ENCODE measurements around the gene FANCI.

FANCI gene

DNA sequence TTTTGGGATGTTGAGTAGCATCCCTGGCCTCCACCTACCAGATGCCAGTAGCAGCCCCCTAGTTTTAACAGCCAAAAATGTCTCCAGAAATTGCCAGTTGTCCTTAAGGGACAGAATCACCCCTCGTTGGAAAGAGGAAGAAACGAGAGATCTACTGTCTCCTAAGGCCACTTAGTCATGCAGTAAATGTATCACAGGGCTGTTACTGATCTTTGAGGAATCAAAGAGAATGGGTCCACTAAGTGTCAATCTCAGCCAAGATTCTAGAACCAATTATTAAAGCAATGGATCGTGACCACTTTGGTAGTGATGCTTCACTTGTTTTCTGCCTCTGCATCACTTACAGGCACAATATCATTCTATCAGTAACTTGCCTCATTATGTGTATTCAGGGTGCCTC, 64.5 kb downstream of the FANCI start:
- no peak for DNase-seq

DNA sequence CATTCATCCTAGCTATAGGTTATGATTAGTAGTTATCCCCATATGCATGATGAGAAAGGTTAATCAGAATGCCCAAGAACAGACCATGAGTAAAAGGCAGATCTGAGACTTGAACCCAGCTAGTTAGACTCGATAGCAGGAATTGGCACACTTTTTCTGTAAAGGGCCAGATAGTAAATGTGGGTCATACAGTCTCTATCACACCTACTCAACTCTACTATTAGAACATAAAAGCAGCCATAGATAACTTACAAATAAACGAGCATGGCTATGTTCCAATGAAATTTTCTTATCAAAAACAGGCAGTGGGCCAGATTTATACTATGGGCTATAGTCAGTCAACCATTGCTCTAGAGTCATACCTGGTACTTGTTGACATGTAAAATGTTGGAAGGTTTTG, 66.2 kb downstream of the FANCI start:
- no peak for DNase-seq

DNA sequence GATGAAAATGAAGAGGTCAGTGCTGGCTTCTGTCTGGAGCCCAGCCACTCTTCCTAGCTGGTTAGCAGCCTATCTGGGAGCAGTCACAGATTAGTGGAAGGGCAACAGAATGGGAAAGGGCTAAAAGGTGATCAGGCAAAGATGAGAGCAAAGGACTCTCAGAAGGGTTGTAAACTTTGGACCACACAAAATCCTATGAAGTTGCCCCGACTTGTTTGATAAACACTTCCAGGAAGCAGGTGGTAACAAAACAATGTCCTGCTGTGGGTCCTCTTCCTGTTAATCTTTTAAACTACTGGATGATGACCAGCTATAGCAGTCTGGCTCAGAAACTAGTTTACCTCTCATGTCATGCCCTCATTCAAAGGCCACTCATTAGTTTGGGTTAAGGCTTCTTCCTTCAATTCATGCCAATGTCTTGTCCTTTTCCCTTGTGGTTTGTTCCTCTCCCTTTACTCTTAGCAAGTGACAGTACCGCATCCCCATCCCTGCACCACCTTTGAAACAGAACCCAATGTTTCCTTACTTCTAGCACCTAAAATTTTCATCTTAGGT, 71.7 kb downstream of the FANCI start:
- DNase-seq: no peak

DNA sequence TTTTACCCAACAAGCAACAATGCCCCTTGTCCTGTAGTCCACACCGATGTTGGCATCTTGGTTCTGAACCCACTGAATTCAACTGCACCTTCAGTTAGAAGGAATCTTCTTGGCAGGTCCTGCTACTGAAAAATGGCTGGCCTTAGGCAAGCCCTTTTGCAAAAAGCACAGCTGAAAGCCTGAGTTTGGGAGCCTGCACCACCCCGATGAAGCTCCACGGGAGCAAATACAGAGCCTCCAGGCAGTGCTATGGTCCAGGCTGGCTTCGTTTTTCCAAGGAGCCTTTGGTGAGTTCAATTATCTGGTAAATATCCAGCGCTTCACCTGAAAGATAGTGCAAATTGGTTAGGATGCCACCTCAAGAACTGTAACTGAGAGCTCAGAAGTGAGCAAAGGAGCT, 72.7 kb downstream of the FANCI start:
- DNase-seq: no peak

DNA sequence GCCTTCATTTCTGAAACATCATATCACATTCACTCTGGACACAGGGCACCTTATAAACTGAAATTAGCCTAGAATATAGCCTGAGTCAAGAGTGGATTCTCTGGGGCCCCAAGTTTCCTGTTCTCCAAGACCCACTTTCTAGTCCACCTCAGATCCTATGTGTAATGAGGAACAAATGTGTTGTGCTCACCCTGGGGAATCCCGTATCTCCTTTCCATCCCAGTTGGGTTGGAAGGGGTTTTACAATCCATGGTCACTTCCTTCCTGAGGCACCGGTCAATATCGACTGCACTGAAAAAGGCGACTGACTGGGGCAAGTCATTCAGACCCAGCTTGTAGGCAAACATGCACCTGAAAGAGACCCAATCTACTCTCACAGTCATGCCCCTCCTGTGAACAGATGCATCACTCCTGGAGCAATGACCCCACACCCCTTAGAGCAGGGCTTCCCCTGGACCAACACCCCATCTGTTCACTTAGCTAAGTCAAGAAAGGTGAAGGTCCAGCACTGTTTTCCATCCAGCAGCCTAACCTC, 73.5 kb downstream of the FANCI start:
- no peak for DNase-seq

DNA sequence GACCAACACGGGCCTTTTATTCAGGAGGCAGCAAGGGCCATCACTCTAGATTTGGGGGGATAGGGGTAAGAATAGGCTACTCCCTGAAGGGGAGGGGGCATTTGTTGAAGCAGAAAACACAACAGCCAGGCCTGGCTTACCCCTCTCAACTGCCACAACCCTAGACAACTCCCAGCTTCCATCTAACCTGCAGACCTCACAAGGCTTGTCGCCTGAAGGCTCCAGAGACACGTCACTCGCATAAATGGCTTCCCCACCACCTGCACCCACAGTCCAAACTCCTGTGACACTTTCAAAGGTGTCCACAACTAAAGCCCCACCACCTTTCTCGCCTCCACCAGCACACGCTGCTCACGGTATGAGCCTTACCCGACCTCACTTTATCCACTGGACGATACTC, 75.9 kb downstream of the FANCI start:
- no peak for DNase-seq

DNA sequence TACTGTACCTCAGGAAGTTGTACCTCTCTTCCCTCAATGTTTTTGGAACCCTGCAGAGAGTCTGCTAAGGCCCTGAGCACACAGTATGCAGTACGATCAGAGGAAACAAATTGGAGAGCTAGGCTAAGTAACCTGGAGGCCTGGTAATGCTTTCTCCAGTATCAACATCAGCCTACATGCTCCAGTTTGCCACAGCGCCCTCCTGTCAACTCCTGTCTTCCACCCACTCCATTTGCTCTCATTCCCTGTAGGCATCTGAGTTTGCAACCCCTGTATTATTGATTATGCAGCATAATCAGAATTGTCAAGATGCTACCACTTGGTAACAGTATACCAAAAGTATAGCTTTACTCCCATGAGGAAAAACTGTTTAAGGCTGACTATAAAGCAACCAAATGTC, 76.4 kb downstream of the FANCI start:
- DNase-seq: no peak

DNA sequence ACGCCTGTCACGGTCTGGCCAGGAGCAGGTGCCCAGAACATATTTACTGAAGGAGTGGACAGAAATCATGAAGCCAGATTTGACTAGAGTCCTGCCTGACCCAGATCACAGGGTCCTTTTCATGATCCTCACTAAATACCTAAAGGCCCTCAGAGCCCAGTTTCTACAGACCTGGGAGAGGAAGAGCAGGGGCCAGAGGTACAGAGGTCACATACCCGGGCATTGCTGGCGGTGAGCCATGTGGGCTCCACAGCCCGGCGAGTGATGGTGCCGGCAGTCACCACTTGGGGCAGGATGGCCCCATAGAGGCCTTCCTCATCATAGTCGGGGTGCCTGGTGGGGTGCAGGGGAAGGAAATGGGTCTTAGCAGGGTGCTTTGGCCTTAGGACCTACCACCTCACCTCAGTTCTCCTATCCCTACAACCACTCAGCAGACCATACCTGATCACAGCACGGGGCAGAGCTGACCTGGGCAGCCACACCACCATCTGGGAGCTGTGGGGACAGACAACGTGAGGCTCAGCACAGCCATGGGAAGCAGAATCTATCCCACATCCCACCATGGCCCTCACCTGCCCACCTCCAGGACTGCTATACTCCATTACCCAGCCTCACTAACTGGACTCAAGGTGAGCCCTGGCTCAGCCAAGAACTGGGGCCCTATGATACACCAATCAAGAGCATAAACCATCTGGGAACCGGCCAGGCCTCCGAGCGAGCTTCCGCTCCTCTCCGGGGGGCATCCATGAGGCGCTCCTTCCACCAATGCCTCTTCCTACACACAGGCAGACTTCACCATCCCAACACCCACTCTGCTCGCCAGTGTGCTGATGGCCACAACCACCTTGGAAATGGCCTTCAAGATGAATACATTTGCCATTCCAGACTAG, 78.0 kb downstream of the FANCI start:
- no peak for DNase-seq

DNA sequence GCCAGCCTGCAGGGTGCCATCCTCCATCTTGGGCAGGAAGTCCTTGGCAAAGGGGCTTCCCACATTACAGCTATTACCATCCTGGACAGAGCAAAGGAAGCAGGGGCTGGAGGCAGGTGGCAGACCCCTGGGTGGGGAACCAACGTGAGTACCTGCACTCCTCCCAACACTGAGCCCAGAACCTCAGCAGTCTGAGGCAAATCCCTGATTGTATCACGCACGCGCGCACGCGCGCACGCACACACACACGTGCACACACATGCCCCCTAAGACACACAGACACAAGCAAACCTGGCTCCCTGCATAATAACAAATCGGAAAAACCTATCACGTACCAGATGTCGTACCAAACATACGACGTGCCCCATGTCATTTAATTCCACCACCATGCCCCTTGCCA, 79.0 kb downstream of the FANCI start:
- no peak for DNase-seq

DNA sequence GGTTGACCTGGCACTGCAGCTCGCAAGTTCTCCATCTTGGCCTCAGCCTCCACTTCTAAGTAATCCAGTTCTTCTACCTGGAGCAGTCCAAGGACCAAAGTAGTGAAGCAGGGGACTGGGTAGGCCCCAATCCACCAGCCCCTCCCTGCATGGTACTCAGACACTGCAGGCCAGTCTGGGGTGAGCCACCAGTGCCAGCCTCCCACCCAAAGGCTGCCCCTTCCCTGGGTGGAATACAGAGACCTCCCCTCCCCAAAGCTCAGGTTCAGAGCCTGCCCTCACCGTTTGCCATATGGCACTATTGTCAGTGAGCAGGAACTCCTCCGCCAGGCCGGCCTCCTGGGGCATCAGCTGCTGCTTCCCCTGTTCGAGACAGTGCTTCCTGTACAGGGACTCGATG, 80.0 kb downstream of the FANCI start:
- no peak for DNase-seq

DNA sequence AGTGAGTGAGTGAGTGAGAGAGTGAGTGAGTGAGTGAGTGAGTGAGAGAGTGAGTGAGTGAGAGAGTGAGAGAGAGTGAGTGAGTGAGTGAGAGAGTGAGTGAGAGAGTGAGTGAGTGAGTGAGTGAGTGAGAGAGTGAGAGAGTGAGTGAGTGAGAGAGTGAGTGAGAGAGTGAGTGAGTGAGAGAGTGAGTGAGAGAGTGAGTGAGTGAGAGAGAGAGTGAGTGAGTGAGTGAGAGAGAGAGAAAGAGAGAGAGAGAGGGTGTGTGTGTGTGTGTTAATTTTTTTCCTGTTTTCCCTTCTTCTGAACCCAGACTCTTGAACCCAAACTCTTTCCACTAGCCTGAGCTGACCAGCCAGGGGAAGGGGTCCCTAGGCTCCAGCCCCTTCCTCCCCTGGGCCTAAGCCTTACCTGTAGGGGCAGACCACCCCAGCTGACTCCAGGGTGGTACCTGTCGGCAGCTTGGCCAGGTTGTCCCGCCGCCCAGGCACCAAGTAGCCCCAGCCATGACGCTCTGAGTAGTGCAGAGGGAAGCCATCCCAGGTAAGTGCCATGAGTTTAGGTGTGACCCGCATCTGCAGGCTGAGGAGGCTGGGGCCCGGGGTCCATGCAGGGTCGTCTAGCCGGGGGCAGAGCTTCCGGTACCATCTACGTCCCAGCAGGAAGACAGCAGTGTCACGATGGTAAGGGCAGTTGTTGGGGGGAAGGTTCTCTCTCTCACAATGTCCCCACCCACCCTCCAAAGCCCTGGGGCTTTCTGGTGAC, 81.4 kb downstream of the FANCI start:
- no peak for DNase-seq

DNA sequence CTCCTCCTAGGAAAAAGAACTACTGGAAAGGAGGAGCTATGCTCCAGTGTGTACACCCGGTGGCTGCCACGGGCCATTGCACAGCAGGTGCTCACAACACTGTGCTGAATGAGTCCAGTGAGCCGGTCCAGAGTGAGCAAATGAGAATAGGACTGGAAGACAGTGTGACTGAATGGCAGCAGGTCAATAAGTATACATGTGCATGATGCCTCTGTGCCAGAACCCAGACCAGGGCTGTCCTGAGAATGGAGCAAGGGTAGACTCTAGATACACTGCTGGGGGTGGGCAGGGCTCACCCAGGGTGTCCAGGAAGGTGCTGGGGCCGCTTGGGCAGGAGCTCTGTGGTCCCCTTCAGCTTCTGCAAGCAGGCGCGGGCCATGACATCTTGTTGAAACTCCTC, 82.5 kb downstream of the FANCI start:
- no peak for DNase-seq

DNA sequence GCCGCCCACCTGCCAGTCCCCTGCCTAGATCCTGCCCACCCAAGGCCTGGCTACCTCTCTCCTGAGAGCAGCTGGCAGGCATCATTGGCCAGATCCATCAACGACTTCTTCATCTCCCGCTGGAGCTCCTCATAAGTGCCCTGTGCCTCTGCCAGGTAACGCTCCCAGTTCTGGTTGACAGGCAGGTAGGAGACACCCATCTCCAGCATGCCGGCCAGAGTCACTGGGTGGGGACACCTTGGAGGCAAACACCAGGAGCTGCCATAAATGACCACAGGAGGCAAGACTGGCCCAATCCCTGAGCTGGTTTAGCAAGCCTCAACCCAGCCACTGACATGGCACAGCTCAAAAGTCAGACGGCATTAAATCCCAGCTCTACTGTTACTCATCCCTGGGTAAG, 83.3 kb downstream of the FANCI start:
- DNase-seq: no peak

DNA sequence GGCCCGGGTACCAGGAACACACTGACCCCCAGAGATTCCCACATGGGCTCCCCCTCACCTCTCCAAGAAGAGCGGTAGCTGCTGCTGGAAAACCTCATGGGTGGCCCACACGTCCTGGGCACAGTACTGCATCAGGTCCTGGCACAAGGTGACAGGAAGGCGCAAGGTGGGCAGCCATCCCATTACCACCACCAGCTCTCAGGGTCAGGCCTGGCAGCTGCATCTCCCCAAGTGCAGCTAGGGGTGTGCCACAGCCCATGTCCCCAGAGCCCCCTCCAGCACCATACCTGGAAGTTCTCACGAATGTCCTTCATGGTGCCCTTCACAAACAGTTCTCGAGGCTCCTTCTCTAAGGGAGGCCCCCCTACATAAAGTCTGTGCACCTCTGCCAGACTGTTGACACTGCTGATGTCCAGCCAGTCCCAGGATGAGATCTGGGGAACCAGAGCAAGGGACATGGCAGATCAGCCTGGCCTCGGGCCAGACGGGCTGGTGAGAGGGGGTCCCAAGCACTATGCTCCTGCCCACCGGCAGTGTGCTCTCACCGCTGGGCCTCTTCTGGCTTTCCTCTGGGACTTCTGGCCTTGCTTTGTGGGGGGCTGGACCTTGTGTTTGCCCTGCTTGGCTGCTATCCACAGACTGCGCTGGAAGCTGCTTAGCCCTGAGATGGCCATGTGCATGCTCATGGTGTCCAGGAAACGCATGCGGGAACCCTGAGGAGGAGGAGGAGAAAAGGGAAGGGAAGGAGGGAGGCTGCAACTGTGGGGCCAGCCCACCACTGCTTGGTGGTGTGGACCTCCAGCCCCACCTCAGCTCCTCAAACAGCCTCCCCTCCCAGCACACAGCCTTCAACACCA, 84.8 kb downstream of the FANCI start:
- no peak for DNase-seq

DNA sequence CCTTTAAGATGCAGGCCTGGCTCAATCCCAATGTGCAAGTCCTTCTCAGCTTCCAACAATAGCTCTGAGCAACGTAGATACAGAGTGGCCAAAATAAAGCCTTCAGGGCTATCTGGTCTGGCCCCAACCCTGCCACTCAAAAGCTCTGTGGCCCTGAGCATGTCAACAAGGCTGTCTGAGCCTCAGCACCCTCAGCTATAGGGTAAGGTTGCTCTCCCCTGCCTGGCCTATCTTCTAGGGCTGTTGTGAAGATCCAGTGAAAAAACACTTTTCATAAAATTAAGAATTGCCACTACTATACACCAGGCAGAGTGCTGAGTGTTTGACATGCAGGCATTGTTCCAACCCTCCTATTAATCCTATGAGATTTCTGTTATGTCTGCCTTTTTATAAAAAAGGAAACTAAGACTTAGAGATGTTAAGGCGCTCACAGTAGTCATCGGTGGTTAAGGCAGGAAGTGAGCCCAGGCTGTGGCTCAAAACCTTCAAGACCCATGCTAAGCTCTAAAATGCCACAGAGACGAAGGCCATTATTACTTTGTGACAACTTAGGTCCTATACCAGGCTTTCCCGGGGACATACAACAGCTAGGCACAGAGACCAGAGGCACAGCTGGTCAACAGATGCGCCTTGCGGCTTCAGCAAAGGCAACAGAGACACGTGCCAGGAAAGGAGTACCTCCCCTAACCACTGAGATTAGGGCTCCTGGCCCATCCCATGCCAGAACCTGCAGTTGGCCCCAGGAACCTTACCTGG, 85.7 kb downstream of the FANCI start:
- DNase-seq: no peak

DNA sequence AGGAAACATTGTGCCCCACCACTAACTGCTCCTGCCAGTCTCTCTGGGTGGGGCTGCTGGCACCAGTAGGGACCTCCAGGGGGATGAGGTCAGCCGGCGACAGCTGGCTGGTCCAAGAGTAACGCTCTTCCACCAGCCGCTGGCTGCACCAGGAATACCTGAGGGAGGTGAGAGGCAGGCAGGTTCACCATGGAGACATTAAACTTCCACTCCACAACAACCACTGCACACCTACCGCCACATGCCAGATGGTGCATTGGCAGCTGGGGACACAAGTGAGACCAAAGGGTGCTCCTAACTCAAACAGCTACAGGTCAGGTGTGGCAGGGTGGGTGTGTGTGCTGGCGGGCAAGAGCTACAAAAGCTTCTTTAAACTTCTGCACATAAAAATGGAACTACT, 86.3 kb downstream of the FANCI start:
- DNase-seq: no peak

DNA sequence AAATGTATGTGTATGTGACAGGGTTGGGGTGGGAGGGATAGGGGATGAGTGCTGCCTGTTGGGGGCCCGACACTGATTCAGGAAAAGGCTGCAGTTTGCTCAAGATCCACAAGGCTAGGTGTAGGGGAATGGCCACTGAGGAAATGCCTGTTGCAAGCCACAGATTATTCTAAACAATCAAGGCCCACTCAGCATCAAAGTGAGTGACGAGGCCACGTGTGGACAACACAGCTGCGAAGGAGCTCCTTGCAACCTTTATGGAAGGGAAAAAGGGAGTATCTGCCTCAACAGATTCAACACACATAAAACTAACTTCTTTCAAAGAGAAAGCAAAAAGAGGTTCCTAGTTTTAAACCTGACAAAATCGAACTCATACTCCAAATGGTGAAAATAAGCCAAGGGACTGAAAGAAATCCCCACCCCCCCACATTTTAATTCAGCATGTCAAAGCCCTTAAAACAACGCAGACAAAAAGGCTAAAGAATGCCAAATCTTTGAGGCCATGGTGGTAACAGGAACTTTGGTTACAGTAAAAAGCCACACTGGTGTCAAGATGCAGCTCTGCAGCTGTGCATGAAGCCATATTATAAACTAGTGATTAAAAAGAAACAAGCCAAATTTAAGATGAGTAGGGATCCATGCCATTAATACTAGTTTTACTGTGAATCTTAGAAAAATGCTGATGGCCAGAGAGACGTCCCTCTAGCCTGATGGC, 87.3 kb downstream of the FANCI start:
- no peak for DNase-seq

DNA sequence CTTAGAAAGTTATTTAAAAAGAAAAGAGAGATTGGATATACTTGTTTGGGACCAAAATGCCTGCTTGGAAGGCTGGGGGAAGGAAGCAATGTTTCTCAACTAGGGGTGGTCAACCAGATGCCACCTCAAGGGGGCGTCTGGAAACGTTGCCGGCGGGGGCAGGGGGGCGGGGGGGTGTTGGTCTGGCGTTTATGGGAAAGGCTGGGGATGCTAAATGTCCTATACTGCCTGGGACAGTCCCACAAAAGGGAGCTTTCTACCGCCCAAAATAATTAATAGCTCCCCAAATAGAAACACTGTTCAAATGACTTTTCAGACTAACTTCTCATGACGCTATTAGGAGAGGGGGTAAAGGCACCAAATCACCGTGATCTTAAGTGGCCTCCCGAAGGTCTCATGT, 88.7 kb downstream of the FANCI start:
- DNase-seq: no peak

DNA sequence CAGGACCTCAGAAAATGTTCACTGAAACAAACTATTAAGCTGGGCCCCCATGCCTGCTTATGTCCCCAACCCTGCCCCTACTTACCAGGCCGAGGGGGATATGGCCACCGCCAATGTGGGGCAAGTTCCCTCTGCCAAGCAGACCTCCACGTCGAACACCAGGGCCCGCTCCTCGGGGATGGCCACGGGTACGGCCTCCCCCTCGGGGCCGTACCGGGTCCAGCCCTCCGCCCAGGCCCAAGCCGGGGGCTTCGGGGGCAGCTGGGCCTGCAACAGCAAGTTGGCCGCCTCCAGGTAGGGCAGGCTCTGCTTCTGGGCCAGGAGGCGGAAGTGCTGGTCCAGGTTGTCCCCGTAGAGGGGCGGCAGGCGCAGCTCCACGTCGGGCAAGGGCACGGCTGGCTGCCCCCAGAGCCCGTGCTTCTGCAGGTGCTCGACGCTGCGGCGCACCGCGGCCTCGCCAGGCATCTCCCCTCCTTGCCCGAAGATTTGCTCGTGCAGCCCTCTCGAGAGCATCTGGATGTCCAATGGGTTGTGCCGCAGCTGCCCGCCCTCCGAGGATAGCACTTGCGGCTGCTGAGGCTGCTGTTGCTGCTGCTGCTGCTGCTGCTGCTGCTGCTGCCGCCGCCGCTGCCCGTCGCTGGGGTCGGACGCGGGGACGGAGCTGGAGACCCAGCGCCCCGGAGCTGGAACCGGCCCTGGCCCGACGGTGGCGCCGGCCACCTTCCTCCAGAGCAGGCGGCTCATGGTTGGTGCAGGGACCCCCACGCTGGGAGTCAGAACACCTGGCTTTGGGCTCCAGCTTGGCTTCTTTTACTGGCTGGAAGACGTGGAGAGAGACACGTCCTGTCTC, 89.5 kb downstream of the FANCI start:
- DNase-seq: no peak

DNA sequence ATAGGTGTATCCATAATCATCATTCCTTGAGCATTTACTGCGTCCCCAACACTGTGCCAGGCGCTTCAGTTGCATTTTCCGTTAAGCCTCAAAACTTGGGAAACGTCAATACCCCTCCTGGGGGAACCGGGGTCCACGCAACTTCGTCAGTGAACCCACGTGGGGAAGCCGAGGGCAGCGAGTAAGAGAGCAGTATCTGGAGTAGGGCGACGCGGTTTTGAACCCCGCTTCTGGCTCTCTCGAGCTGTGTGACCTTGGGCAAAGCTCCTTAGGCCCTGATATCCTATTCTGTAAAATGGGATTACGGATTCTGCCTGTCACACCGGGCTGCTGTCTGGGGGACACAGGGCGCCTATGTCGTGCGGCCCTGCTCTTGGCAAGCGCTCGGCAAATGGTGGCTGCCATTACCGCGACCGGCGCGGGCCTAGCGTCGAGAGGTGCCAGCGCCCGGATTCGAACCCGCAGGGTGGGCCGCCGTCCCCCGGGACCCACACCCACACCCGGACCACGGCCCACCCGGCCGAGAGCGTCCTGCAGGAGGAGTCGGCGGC, 90.3 kb downstream of the FANCI start:
- no peak for DNase-seq

Measured in NCI-H226 (cell line).